Measurements from ENCODE around the gene SLC10A6.

The SLC10A6 gene

GRCh38 chr4:86775061-86775460 lies 74.1 kb downstream of the SLC10A6 start:
- no peak for DNase-seq (ENCODE audit: low spot score)
